HPDE6-E6E7 (cell line): ENCODE results near the gene UCP1.

Experiments
- DNase-seq: peaks from one replicate; pipeline ENCODE4 v3.0.0; 2011; ENCODE audit warnings: missing footprints; ENCODE audit errors: extremely low spot score

The UCP1 gene

GRCh38 chr4:140568507-140569306 lies at the start of gene UCP1:
Gene UCP1, minus strand, starts transcription at chr4:140568961. Its CDS starts 232 bp downstream, at chr4:140568729.
- peak; percentile 17 for DNase-seq

DNA sequence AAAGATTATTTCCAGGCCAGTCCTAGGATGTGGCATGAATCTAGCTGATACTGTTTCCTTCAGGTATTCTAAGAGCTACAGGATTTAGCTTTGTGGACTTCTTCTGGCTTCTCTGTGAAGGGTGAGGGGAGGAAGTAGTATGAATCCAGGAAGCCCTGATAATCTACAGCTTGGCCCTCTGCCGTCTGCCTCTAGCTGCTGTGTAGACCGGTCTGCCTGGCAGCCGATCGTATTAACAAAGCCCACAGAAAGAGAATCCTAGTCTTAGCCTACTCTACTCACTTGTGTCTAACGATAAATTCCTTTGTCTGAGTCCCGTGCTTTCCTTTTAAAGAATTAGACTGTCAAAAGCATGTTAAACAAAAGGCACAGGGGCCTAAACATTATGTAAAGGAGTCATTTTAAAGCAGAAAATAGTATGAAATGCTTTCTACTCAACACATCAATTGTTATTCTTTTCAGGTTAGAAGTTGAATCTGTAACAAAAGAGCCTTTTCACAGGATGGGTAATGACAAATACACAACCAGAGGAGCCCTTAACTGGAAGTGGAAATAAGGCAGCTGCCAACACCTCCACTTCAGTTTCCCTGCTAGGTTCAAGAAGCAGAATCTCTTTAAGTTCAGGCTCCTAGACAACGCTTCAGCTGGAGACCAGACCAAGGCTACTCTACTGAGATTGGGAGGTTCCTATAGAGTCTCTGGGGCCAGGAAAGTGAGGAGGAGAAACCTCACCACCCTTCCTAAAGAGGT lies 48.9 kb upstream of the UCP1 start:
- no peak for DNase-seq

- no peak for DNase-seq
These were observed 46.7 kb upstream of the UCP1 start for GRCh38 chr4:140615451-140615850.

GRCh38 chr4:140612357-140612756 lies 43.6 kb upstream of the UCP1 start:
- DNase-seq = no peak

GRCh38 chr4:140611854-140612253 lies 43.1 kb upstream of the UCP1 start:
- DNase-seq = no peak

GRCh38 chr4:140609548-140610425 lies 41.0 kb upstream of the UCP1 start:
- peak; percentile 50 for DNase-seq

GRCh38 chr4:140607852-140608251 lies 39.1 kb upstream of the UCP1 start:
- DNase-seq = no peak

- DNase-seq = no peak
These were observed 35.8 kb upstream of the UCP1 start for GRCh38 chr4:140604544-140604943.

GRCh38 chr4:140603286-140603685 lies 34.5 kb upstream of the UCP1 start:
- DNase-seq = no peak

DNA sequence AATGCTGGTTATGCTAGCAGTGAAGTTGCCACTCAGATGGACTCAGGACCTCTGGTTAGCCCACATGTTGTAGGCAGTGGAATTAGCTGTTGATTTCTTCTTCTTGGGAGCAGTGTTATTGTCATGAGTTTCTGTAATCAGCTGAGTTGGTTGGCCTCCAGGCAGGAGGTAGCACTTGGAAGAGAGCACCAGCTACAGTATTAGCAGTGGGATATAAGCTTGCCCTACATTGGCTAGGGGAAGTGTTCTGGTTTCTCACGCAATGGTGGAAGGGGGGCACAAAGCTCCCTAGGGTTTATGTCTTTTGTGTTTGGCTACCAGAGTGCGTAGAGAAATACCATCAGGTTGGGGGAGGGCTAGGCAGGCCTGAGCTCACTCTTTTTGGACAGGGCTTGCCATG lies 34.0 kb upstream of the UCP1 start:
- no peak for DNase-seq

DNA sequence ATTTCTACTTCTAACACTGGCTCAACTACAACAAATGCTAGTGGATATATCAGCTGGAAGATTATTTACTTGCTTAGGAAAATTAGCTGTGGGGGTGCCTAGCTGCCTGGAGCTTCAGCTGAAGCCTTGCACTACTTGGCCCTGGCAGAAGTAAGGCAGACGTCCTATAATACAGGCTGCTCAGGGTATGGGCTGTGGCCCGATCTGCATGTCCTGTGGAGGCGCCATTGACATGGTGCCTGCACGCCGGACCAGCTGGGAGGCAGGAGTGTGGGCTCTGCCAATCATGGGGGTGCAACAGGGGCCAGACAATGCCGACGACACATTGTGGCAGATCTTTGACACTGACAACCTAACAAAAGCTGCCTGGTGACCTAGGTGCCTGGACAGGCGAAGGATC lies 31.6 kb upstream of the UCP1 start:
- DNase-seq = no peak

DNA sequence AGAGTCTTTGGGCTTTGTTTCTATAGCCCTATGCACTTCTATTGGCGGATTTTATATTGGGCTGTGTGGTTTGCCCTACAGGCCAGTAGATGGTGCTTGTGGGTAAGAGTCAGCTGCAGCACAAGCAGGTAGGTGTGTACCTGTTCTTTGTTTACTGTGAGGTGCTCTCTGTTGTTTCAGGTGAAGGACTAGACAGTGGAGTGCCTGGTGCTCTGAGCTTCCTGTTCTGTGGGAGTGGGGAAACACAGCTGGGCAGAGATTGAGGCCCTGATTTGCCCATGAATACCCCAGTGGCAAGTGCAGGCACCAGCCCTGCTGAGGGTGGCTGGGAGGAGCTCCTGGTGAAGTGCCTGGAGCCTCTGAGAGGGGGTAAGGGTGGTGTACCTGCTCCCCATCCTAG lies 26.3 kb upstream of the UCP1 start:
- peak; percentile 58 for DNase-seq

GRCh38 chr4:140584439-140584838 lies 15.7 kb upstream of the UCP1 start:
- no peak for DNase-seq

DNA sequence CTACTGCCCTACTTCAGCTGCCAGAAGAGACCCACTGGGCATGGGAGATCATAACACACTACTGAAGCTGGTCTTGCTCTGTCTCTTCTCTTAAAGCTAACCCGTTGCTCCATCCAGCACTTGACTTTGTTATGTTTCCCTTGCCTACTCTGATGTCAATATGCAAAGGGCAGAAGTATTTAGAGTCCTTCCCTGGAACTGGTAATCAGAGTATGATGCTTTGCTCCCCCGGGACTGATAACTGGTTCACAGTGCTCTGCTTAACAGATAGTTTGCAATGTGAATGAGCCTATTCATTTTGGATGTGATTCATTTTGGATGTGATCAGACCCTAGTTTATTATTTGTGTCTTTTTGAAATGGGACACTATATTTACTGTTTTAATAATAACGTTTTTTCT lies 12.3 kb upstream of the UCP1 start:
- DNase-seq = no peak

DNA sequence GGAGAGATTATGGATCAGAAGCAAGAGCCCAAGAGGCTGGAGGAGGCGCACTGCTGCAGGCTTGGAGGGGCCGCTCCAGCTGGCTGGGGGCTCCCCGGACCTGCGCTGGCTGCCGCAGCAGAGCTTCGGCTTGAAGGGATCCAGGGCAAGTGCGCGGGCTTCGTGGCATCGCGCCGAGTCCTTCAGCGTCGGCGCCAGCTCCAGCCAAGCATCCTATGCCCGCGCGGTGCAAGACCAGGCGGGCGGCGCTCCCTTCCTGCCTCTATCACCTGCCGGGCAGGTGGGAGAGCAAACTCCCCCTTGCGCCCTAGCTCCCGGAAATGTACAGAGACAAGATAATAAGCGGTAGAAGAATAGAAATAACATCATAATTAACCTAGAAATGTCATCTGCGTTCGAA lies 10.5 kb upstream of the UCP1 start:
- DNase-seq = no peak

DNA sequence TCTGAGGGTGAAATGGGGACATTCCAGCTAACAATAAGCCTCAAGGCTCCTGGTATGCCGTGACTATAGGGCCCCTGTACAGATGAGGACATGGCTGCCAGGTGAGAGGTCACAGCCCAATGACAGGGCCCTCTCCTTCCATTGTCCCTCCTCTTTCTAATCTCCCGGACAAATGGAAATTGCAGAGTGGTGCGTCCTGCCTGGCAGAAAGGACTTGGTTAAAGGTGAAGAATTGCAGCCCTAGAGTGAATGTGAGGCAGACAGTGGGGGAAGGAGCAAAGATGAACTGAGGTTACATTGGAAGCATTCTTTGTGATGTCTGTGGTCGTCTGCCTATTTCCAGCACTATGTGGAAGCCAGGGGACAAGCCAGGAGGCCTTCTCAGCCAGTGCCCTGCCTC lies 6.7 kb upstream of the UCP1 start:
- DNase-seq = no peak

GRCh38 chr4:140571620-140572019 lies 2.9 kb upstream of the UCP1 start:
- no peak for DNase-seq

DNA sequence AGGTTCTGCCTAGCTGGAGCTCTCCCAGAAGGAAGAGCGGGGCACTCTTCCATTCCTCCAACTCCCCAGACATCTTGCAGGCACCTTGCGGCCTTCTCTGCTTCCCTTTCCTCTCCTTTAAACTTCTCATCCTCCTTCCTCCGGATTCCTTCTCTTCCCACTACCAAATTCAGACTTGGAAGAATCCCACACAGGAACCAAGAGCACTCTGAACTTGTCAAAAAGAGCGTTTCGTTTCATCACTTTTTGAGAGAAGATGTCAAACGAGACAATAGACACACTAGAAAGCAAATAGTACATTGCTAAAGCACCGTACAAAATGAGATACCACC lies 512 bp upstream of the UCP1 start:
- no peak for DNase-seq

GRCh38 chr4:140559696-140560095 lies 9.1 kb downstream of the UCP1 start:
- no peak for DNase-seq

- DNase-seq = no peak
These were observed 10.8 kb downstream of the UCP1 start for GRCh38 chr4:140557831-140558435.

- DNase-seq = no peak
These were observed 12.2 kb downstream of the UCP1 start for GRCh38 chr4:140556372-140557085.
